Measurements from ENCODE around the gene BLOC1S1. TPM values are rescaled to one million over a fixed set of nuclear protein-coding genes. Genes with fewer than 3 reads are reported as not detected.

The BLOC1S1 gene
- total RNA-seq, 2 experiments from 2014 or later, result 156 to 162 TPM

- H3K36me3 Mint-ChIP-seq (ENCODE audit: low read depth), result peaks cover 33% of the 10 kb centered on the region
- ChIA-PET CTCF (interaction anchor here (0.6 to 3.7 kb wide), 5 partner anchors 10 to 321 kb away, joined by 3 to 17 read pairs (median 7); partner anchors contain the start of gene CD63), POLR2A (interaction anchor here (0.9 to 9.2 kb wide), 3 partner anchors 10 to 20 kb away, joined by 5 to 84 read pairs (median 6); partner anchors contain the start of gene CD63)
- H3K4me1 Mint-ChIP-seq, result peaks cover 57% of the 10 kb centered on the region
- H3K27me3 Mint-ChIP-seq, result no peaks in the 10 kb centered on the region
- no peak overlapping the region for H3K27ac Mint-ChIP-seq
- no peak overlapping the region for H3K4me3 Mint-ChIP-seq
- no peaks in the 10 kb centered on the region for H3K9me3 Mint-ChIP-seq
- DNase-seq, result no peak
Observed at GRCh38 chr12:55719371-55719770, 3.5 kb downstream of the BLOC1S1 start.

- no peak for DNase-seq
- Mint-ChIP-seq H3K4me1 (peaks cover 62% of the 10 kb centered on the region), H3K4me3 (no peak within 1 kb of the TSS), H3K27ac (peak within 1 kb of the TSS; percentile 24), H3K36me3 (ENCODE audit: low read depth) (peaks cover 38% of the 10 kb centered on the region), H3K27me3 (no peaks in the 10 kb centered on the region), H3K9me3 (no peaks in the 10 kb centered on the region)
- CTCF ChIA-PET, result interaction anchor here (1.3 to 3.7 kb wide), 4 partner anchors 9 to 98 kb away, joined by 4 to 17 read pairs (median 12); partner anchors contain the start of genes CD63, ORMDL2 and SARNP
- POLR2A ChIA-PET, result interaction anchor here (0.9 to 9.2 kb wide), 4 partner anchors 10 to 19 kb away, joined by 3 to 84 read pairs (median 6); partner anchors contain the start of gene CD63
Observed at GRCh38 chr12:55720071-55720564, 4.3 kb downstream of the BLOC1S1 start, which contains the start of gene RDH5. Gene RDH5, plus strand, starts transcription at chr12:55720393. Its CDS starts 792 bp downstream, at chr12:55721185.

- CTCF ChIA-PET, result interaction anchor here (0.7 to 3.7 kb wide), 5 partner anchors 8 to 124 kb away, joined by 3 to 17 read pairs (median 7); partner anchors contain the start of genes CD63, ORMDL2 and SARNP
- H3K27ac Mint-ChIP-seq, result peak overlapping the region; percentile 24
- no peak overlapping the region for H3K4me3 Mint-ChIP-seq
- no peaks in the 10 kb centered on the region for H3K27me3 Mint-ChIP-seq
- peaks cover 58% of the 10 kb centered on the region for H3K4me1 Mint-ChIP-seq
- POLR2A ChIA-PET, result interaction anchor here (1.2 to 9.2 kb wide), 3 partner anchors 9 to 17 kb away, joined by 3 to 84 read pairs (median 6); partner anchors contain the start of gene CD63
- DNase-seq, result peak; percentile 42
- H3K36me3 Mint-ChIP-seq (ENCODE audit: low read depth), result peaks cover 35% of the 10 kb centered on the region
- H3K9me3 Mint-ChIP-seq, result no peaks in the 10 kb centered on the region
Observed at GRCh38 chr12:55720894-55721444, 5.1 kb downstream of the BLOC1S1 start.

GRCh38 chr12:55721601-55722213, 5.9 kb downstream of the BLOC1S1 start:
- no peaks in the 10 kb centered on the region for H3K27me3 Mint-ChIP-seq
- H3K36me3 Mint-ChIP-seq (ENCODE audit: low read depth), result peaks cover 35% of the 10 kb centered on the region
- H3K4me3 Mint-ChIP-seq, result no peak overlapping the region
- no peak overlapping the region for H3K27ac Mint-ChIP-seq
- no peak for DNase-seq
- H3K4me1 Mint-ChIP-seq, result peaks cover 60% of the 10 kb centered on the region
- H3K9me3 Mint-ChIP-seq, result no peaks in the 10 kb centered on the region
- POLR2A ChIA-PET, result interaction anchor here (1.2 to 9.2 kb wide), 3 partner anchors 8 to 17 kb away, joined by 3 to 84 read pairs (median 5); partner anchors contain the start of gene CD63
- CTCF ChIA-PET, result interaction anchor here (1.4 to 3.7 kb wide), 3 partner anchors 8 to 16 kb away, joined by 3 to 17 read pairs (median 16); partner anchors contain the start of gene CD63

- peaks cover 60% of the 10 kb centered on the region for H3K4me1 Mint-ChIP-seq
- H3K9me3 Mint-ChIP-seq, result no peaks in the 10 kb centered on the region
- POLR2A ChIA-PET, result interaction anchor here (1.5 kb wide), 1 partner anchor 16 kb away, joined by 5 read pairs; no protein-coding TSS in a partner anchor
- peaks cover 32% of the 10 kb centered on the region for H3K36me3 Mint-ChIP-seq (ENCODE audit: low read depth)
- no peak for DNase-seq
- H3K4me3 Mint-ChIP-seq, result no peak overlapping the region
- H3K27me3 Mint-ChIP-seq, result no peaks in the 10 kb centered on the region
- CTCF ChIA-PET, result interaction anchor here (1.4 to 3.7 kb wide), 3 partner anchors 14 to 17 kb away, joined by 3 to 50 read pairs (median 17); no protein-coding TSS in a partner anchor
- H3K27ac Mint-ChIP-seq, result no peak overlapping the region
Observed at GRCh38 chr12:55722948-55723347, 7.1 kb downstream of the BLOC1S1 start.

- ChIA-PET CTCF (interaction anchor here (1.4 to 3.1 kb wide), 3 partner anchors 14 to 70 kb away, joined by 3 to 50 read pairs (median 3); no protein-coding TSS in a partner anchor), POLR2A (interaction anchor here (1.5 to 2.3 kb wide), 2 partner anchors 7 to 15 kb away, joined by 5 to 14 read pairs; partner anchors contain the start of gene BLOC1S1)
- Mint-ChIP-seq H3K4me3 (no peak overlapping the region), H3K27me3 (no peaks in the 10 kb centered on the region), H3K27ac (no peak overlapping the region), H3K4me1 (peaks cover 55% of the 10 kb centered on the region), H3K9me3 (no peaks in the 10 kb centered on the region), H3K36me3 (ENCODE audit: low read depth) (peaks cover 25% of the 10 kb centered on the region)
- no peak for DNase-seq
Observed at GRCh38 chr12:55723516-55724225, 7.8 kb downstream of the BLOC1S1 start.

GRCh38 chr12:55724226-55724939, 8.5 kb downstream of the BLOC1S1 start:
- peaks cover 48% of the 10 kb centered on the region for H3K4me1 Mint-ChIP-seq
- POLR2A ChIA-PET, result interaction anchor here (1.3 to 2.3 kb wide), 3 partner anchors 8 to 14 kb away, joined by 5 to 14 read pairs (median 8); partner anchors contain the start of gene BLOC1S1

GRCh38 chr12:55724940-55725309, 9.1 kb downstream of the BLOC1S1 start:
- Mint-ChIP-seq H3K27me3 (no peaks in the 10 kb centered on the region), H3K4me3 (no peak overlapping the region), H3K36me3 (ENCODE audit: low read depth) (peaks cover 17% of the 10 kb centered on the region), H3K27ac (peak overlapping the region; percentile 21), H3K4me1 (peaks cover 48% of the 10 kb centered on the region), H3K9me3 (no peaks in the 10 kb centered on the region)
- no peak for DNase-seq
- ChIA-PET CTCF (interaction anchor here (0.7 to 3.1 kb wide), 8 partner anchors 9 to 93 kb away, joined by 3 to 50 read pairs (median 4); partner anchors contain the start of genes BLOC1S1, ORMDL2 and SARNP), POLR2A (interaction anchor here (0.8 to 2.3 kb wide), 4 partner anchors 9 to 203 kb away, joined by 3 to 14 read pairs (median 6); partner anchors contain the start of genes BLOC1S1 and PYM1)

More at GRCh38 chr12:55724226-55724939, 8.5 kb downstream of the BLOC1S1 start:
- H3K4me3 Mint-ChIP-seq, result no peak overlapping the region
- DNase-seq, result peak; percentile 77
- no peaks in the 10 kb centered on the region for H3K9me3 Mint-ChIP-seq
- H3K36me3 Mint-ChIP-seq (ENCODE audit: low read depth), result peaks cover 22% of the 10 kb centered on the region
- CTCF ChIA-PET, result interaction anchor here (0.7 to 3.1 kb wide), 9 partner anchors 8 to 93 kb away, joined by 3 to 50 read pairs (median 4); partner anchors contain the start of genes BLOC1S1, ORMDL2 and SARNP
- H3K27ac Mint-ChIP-seq, result peak overlapping the region; percentile 21
- no peaks in the 10 kb centered on the region for H3K27me3 Mint-ChIP-seq

GRCh38 chr12:55725556-55725955, 9.7 kb downstream of the BLOC1S1 start:
- no peak overlapping the region for H3K4me3 Mint-ChIP-seq
- H3K4me1 Mint-ChIP-seq, result peaks cover 49% of the 10 kb centered on the region
- H3K27me3 Mint-ChIP-seq, result no peaks in the 10 kb centered on the region
- peaks cover 17% of the 10 kb centered on the region for H3K36me3 Mint-ChIP-seq (ENCODE audit: low read depth)
- ChIA-PET CTCF (interaction anchor here (0.9 to 3.1 kb wide), 6 partner anchors 9 to 92 kb away, joined by 3 to 50 read pairs (median 6); partner anchors contain the start of genes BLOC1S1, ORMDL2 and SARNP), POLR2A (interaction anchor here (0.8 to 2.3 kb wide), 4 partner anchors 9 to 202 kb away, joined by 3 to 14 read pairs (median 6); partner anchors contain the start of genes BLOC1S1 and PYM1)
- DNase-seq, result no peak
- H3K9me3 Mint-ChIP-seq, result no peaks in the 10 kb centered on the region
- H3K27ac Mint-ChIP-seq, result no peak overlapping the region

- Mint-ChIP-seq H3K36me3 (ENCODE audit: low read depth) (peaks cover 17% of the 10 kb centered on the region), H3K27me3 (no peaks in the 10 kb centered on the region), H3K4me1 (peaks cover 44% of the 10 kb centered on the region), H3K4me3 (peak overlapping the region; percentile 87), H3K27ac (peak overlapping the region; percentile 73), H3K9me3 (no peaks in the 10 kb centered on the region)
- ChIA-PET POLR2A (interaction anchor here (0.7 to 1.0 kb wide), 3 partner anchors 9 to 11 kb away, joined by 3 read pairs; no protein-coding TSS in a partner anchor), CTCF (interaction anchor here (0.8 to 1.1 kb wide), 2 partner anchors 10 to 12 kb away, joined by 3 read pairs; no protein-coding TSS in a partner anchor)
- DNase-seq, result no peak
Observed at GRCh38 chr12:55726971-55727370, 11.1 kb downstream of the BLOC1S1 start.

- H3K36me3 Mint-ChIP-seq (ENCODE audit: low read depth), result peaks cover 17% of the 10 kb centered on the region
- no peaks in the 10 kb centered on the region for H3K27me3 Mint-ChIP-seq
- H3K27ac Mint-ChIP-seq, result peak overlapping the region; percentile 73
- ChIA-PET POLR2A (interaction anchor here (0.7 to 1.0 kb wide), 3 partner anchors 10 to 11 kb away, joined by 3 read pairs; no protein-coding TSS in a partner anchor), CTCF (interaction anchor here (1.1 kb wide), 1 partner anchor 11 kb away, joined by 3 read pairs; no protein-coding TSS in a partner anchor)
- H3K9me3 Mint-ChIP-seq, result no peaks in the 10 kb centered on the region
- DNase-seq, result no peak
- peaks cover 44% of the 10 kb centered on the region for H3K4me1 Mint-ChIP-seq
- peak overlapping the region; percentile 87 for H3K4me3 Mint-ChIP-seq
Observed at GRCh38 chr12:55727643-55728185, 11.9 kb downstream of the BLOC1S1 start.

Data from activated CD4-positive, alpha-beta memory T cell treated with anti-CD3 and anti-CD28 coated beads, Interleukin-2, amount 10 ng/mL, durations not matched to agents 7 days and 5 days (primary cell).